IPS-18c (cell line): ENCODE data around the gene FAT4.
A peak's percentile ranks its signal among the peaks of the same experiment; 100 is the strongest.

Experiments
- H3K4me3 ChIP-seq: 2 replicates; pipeline ENCODE4 v1.7.0; 2013; ENCODE audit warnings: low read depth, mild to moderate bottlenecking, low read length, moderate library complexity; ENCODE audit not compliant: insufficient read depth
- H3K9me3 ChIP-seq: one replicate; pipeline ENCODE4 v1.6.1; 2013; ENCODE audit warnings: mild to moderate bottlenecking, low read length, moderate library complexity; ENCODE audit not compliant: control insufficient read depth, insufficient read depth

The FAT4 gene

DNA sequence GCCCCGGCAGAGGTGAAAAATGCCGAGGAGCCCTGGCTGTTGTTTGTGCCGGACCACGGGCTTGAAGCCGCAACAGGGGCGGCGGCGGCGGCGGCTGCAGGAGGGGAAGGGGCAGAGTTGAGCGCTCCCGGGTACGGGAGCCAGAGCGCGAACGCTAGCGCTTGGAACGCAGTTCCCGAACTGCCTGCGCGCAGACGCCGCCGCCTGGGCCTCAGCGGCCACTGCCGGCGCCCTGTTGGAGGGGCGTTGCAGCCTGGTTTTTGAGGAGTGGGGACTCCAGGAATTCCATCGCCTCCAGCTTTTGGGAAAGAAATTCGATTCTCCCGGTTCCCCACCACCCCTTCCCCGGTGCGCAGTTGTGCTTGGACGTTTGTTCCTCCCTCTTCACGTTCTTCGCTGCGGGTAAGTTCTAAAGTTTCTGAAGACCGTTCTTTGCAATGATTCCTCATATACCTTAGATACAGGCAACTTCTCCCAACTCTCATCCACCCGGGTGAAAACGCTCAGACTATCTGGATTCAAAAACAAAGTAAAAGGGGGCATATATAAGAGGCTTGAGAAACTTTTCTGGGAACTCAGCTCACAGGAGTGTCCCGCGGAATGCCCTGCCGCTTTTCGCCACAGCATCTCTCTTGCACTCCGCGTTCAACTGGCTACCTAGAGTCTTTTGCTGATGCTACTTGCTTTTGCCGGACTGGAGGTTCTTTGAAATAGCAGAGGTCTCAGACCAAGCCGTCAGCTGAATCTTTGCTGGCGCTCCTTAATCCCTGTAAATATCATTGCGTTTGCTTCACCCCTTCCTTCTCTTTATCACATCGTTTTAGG is 1.0 kb downstream of the FAT4 start:
- H3K4me3 ChIP-seq = peak overlapping the region; percentile 86
- no peaks in the 10 kb centered on the region for H3K9me3 ChIP-seq

DNA sequence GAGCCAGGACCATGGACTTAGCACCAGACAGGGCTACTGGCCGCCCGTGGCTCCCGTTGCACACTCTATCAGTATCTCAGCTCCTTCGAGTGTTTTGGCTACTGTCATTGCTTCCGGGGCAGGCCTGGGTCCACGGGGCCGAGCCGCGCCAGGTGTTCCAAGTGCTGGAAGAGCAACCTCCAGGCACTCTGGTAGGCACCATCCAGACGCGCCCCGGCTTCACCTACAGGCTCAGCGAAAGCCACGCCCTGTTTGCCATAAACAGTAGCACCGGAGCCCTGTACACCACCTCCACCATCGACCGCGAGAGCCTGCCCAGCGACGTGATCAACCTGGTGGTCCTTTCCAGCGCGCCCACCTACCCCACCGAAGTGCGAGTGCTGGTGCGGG is 1.6 kb downstream of the FAT4 start:
- H3K9me3 ChIP-seq = no peaks in the 10 kb centered on the region
- peak overlapping the region; percentile 86 for H3K4me3 ChIP-seq

DNA sequence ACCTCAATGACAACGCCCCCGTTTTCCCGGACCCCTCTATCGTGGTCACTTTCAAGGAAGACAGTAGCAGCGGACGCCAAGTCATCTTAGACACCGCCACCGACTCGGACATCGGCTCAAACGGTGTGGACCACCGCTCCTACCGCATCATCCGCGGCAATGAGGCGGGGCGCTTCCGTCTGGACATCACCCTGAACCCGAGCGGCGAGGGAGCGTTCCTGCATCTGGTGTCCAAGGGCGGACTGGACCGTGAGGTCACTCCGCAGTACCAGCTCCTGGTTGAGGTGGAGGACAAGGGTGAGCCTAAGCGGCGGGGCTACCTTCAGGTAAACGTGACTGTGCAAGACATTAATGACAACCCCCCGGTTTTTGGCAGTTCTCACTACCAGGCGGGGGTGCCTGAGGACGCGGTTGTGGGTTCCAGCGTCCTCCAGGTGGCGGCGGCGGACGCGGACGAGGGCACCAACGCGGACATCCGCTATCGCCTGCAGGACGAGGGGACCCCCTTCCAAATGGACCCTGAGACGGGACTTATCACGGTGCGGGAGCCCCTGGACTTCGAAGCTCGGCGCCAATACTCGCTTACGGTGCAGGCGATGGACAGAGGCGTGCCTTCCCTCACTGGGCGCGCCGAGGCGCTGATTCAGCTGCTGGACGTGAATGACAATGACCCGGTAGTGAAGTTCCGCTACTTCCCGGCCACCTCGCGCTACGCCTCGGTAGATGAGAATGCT is 2.2 kb downstream of the FAT4 start:
- no peaks in the 10 kb centered on the region for H3K9me3 ChIP-seq
- peak overlapping the region; percentile 86 for H3K4me3 ChIP-seq

DNA sequence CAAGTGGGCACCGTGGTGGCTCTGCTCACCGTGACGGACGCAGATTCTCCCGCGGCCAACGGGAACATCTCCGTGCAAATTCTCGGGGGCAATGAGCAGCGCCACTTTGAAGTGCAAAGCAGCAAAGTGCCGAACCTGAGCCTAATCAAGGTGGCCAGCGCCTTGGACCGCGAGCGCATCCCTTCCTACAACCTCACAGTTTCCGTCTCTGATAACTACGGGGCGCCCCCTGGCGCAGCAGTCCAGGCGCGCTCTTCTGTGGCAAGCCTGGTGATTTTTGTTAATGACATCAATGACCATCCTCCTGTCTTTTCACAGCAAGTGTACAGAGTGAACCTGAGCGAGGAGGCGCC is 2.7 kb downstream of the FAT4 start:
- Histone ChIP-seq H3K9me3 (no peaks in the 10 kb centered on the region), H3K4me3 (peak overlapping the region; percentile 86)

DNA sequence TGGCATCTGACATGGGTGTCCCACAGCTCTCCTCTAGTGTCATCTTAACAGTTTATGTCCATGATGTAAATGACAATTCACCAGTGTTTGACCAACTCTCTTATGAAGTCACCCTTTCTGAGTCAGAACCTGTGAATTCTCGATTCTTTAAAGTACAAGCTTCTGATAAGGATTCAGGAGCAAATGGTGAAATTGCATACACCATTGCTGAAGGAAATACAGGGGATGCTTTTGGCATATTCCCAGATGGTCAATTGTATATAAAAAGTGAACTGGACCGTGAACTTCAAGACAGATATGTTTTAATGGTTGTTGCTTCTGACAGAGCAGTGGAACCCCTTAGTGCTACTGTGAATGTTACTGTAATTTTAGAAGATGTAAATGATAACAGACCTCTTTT is 4.6 kb downstream of the FAT4 start:
- no peak overlapping the region for H3K4me3 ChIP-seq
- H3K9me3 ChIP-seq = no peaks in the 10 kb centered on the region

DNA sequence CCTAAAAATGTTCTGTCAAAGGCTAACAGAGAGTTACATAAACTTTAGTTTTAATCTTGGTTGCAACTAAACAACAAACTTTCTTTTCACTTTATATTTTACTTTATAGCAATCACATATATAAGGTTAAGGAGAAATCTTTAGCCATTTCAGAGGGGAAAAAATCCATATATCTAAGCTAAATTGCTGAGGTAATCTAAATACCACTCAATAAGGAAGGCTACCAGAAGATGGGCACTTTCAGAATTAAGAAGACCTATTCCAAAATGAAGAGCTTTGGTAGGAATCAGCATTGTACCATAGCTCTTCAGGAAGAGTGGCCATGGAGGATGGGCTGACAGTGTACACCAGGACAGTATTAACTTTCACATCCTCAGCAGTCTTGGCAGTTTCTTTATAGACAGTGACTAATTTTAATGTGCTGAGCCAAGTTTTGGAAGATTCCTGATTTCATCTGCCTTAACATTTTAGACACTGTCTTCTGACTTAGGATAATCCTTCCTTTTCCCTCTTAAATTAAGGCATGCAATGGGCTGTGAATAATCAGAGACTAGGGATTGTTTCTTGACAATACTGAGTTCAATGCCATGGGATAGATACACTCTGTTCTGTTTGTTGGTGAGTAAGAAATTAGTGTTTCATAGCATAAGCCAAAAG is 7.1 kb downstream of the FAT4 start:
- H3K4me3 ChIP-seq = no peak overlapping the region

DNA sequence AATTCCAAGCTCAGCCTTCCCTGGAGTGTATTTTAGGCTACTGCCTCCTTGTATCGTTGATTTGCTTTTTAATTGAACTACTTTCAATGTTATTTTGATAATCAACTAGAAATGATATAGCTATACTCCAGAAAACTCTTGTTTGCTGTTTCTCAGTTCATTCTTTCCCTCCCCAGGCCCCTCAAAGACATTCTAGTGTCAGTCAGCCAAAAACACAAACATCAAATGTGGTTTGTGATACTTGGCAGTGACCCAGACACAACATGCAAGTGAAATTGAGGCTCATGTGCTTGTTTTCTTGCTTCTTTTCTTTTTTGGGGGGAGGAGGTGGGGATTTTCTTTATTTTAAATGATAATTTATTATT is 7.6 kb downstream of the FAT4 start:
- H3K4me3 ChIP-seq = no peak overlapping the region
- H3K9me3 ChIP-seq = no peaks in the 10 kb centered on the region

More for the DNA sequence above, 7.1 kb downstream of the FAT4 start:
- H3K9me3 ChIP-seq = no peaks in the 10 kb centered on the region

DNA sequence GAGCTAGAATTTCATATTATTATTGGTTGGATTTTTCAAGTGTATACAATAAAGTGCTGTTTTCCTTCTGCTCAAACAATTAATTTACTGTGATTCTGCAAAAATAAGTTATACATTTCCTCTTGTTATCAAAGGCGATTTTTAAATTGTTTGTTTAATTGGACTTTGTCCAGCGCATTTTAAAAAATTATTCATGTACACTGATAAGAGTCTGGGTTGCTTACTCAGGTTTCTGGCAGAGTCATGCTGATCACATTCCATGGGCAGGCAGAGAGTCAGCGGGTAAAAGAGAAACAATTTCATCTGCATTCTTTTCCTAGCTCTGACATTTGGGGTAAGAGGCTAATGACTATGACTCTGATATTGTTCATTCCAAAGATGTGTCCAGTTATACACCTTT is 8.9 kb downstream of the FAT4 start:
- H3K9me3 ChIP-seq = no peaks in the 10 kb centered on the region
- no peak overlapping the region for H3K4me3 ChIP-seq

DNA sequence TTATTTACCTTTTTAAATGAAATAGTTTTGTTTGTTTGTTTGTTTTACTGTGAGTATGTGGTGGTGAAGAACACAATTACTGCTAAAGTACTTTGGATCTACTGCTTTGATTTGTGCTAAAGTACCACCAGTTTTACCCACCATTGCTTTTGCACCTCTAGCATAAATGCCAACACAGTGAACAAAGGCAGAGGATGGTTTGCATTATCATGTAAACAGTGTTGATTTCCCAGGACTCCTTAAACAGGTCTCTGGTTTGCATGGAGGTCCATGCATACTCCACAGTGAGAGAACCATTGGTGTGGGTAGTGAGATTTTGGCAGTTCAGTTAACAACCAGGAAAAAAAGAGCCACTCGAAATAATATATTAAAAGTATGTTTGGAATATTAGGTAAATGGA is 11.0 kb downstream of the FAT4 start:
- H3K9me3 ChIP-seq = no peaks in the 10 kb centered on the region
- no peak overlapping the region for H3K4me3 ChIP-seq

DNA sequence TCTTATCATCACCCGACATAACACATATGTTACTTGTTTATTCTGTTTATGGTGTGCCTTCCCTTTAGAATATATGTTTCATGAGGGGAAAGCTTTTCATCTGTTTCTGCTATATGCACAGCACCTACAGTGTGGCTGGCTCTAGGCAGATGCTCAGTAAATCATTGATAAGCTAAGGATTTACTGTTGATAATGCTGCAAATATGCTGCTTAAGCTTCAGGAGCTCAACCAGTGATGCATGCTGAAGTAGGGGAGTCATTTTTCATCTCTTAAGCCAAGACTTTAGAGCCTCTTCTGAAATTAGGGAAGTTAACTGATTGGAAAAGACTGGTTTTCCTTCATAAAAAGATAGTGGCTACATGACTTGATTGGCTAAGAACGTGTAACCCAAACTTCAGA is 16.4 kb downstream of the FAT4 start:
- H3K9me3 ChIP-seq = no peaks in the 10 kb centered on the region

DNA sequence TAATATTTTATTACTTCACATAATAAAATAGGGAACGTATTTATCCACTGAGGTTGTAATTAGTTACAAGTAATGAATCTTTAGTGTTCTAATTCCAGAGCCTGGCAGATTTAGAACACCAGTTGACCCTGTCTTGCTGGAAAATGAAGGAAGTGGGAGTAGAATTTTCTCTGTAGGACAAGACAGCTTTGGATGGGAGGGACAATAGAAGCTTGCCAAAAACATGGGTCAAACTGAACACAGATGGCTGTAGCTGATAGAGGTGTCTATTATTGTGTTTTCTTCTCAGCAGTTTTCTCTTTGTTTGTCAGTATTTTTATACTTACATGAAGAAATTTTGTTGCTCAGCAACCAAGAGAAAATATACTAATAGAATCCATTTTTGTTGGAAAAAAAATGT is 20.2 kb downstream of the FAT4 start:
- Histone ChIP-seq H3K9me3 (no peaks in the 10 kb centered on the region), H3K4me3 (no peak overlapping the region)

More for the DNA sequence above, 16.4 kb downstream of the FAT4 start:
- H3K4me3 ChIP-seq = no peak overlapping the region

DNA sequence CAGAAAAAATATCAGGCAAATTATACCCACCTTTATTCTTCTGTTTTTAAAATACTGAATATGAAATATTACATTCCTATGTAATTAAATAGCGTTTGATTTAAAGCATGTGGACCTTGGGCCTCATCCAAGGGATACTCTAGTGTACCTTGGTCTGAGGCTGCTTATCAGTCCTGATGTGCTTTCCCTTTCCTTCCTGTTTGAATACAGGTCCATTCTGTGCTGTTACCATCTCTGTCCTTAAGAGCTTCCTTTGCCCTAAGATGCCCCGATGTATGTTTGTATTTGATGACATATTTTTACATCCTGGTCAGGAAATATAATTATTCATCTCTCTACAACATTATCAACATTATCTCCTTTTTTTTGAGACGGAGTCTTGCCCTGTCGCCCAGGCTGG is 24.1 kb downstream of the FAT4 start:
- no peaks in the 10 kb centered on the region for H3K9me3 ChIP-seq
- no peak overlapping the region for H3K4me3 ChIP-seq

DNA sequence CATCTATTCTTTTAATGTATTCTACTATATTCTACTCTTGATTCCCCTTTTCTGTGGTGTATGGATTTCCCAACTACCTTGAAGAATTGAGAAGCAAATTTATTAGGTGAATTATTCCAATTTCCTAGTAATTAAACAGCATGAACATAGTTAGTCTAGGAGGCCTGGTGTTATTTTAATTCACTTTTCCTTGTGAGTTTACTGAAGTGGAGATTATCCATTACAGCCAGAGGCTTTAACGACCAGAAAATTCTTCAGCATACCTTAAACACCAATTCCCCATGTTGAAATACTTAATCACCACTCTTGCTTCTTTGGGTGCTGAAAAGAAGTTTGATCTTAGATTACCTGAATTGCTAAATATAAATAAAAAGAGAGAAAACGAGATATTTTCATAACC is 29.4 kb downstream of the FAT4 start:
- no peak overlapping the region for H3K4me3 ChIP-seq
- H3K9me3 ChIP-seq = no peaks in the 10 kb centered on the region

DNA sequence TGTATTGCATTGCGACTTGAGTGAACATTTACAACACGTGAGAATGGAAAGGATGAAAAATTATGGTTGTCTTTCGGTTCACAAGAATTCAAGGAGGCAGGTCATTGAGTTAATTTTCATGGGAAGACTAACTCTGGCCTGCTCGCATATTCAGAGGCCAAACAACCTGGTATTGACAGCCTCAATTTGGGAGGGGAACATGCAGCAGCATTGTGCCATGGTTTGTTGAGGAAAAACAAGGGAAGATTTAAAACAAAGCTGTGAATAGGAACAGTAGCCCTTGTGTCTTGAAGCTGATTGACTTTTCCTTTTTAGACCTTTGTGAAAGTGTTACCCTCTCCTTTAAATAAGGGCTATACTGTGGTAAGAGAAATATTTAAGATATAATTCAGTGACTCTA is 31.9 kb downstream of the FAT4 start:
- no peak overlapping the region for H3K4me3 ChIP-seq

DNA sequence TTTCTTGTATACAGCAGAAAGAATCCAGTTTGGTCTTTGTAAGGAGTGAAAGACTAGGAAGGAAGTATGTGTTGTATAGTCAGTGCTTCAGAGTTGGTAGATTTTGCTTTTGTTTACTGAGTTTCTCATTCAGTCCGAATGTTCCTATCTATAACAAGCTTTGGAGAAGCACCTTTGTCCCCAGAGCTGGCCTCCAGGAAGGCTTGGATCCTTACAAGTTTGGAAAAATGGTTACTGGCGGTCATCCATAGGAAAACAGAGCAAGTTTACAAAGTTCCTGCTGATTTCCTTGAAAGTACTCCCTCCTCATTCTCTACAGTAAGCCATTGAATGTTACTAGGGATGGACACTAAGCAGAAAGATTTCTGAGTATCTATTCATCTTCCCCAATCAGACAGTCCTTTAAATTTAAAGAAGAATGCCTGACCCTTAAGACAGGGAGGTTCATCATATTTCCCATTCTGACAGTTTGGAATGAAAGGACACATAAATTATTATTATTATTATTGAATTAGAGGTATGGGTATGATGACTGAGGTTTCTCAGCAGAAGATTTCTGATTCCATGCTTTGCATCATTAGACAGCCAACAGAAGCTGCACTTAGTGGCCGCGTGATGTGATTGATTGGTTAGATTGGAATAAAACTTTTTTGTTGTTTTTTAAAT is 35.8 kb downstream of the FAT4 start:
- H3K4me3 ChIP-seq = no peak overlapping the region; the same call in 1 of the 2 replicates
- H3K9me3 ChIP-seq = no peaks in the 10 kb centered on the region

More for the DNA sequence above, 31.9 kb downstream of the FAT4 start:
- no peaks in the 10 kb centered on the region for H3K9me3 ChIP-seq

DNA sequence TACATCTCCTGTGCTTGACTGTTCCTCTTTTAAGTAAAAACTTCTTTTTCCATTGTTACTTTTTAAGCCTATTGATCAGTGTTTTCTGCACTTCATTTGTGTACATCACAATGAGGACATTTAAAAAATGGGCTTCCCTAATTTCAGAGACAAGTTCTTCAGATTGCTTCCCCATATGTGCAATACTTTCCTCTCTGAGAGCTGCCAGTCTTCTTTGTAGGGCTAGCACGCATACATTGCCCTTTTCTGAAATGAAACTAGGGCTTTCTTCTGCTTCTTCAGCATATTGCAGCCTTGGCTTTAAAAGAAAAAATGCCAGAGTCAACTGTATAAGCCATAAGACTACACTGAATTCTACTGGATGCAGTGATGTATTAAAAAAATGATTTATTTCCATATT is 37.8 kb downstream of the FAT4 start:
- no peaks in the 10 kb centered on the region for H3K9me3 ChIP-seq
- H3K4me3 ChIP-seq = no peak overlapping the region

DNA sequence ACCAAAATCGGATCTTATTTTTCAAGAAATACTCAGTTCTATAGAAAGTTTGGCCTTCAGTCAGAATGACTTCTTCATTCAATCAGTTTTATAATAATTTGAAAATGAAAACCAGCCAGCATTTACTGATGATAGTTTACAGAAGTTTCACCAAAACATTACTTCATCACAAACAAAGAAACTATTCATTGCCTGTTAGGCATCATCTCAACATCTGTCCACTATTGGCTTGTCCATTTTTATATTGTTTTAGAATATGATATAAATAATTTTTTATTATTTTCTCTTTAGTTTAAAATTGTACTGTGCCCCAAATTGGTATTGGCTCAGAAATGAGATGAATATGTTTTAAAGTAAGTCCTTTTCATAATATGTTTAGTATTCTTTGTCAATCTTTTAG is 38.4 kb downstream of the FAT4 start:
- H3K4me3 ChIP-seq = no peak overlapping the region
- no peaks in the 10 kb centered on the region for H3K9me3 ChIP-seq

DNA sequence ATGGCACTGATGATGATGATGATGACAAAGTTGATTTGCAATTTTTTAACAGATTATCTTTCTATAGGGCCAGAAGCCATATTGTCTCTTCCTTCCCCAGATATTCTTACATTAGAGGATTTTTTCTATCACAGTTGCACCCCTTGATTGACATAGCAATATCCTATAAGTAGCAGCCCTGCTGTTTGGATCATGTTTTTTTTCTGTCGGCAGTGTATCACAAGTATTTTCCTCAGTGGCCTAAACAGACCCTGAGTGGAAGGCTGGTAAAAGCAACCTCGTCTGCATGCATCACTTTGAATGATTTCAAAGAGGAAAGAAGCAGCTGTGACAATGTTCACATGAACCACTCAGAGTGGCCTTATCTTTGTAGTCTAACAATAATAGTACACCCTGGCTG is 41.0 kb downstream of the FAT4 start:
- no peaks in the 10 kb centered on the region for H3K9me3 ChIP-seq
- H3K4me3 ChIP-seq = no peak overlapping the region
